EH (cell line): ENCODE measurements around the gene CORIN.

ENCODE experiments used
- DNase-seq: peaks from one replicate; pipeline ENCODE4 v3.0.0-alpha.2; 2015; ENCODE audit warnings: low read depth

The CORIN gene

GRCh38 chr4:47837908-47838294 is at the start of gene CORIN:
CORIN (minus strand) TSS chr4:47838067; CDS start chr4:47837949, 118 bp downstream.
- DNase-seq: no peak

GRCh38 chr4:47882228-47882627 is 44.4 kb upstream of the CORIN start:
- peak; percentile 47 for DNase-seq

DNA sequence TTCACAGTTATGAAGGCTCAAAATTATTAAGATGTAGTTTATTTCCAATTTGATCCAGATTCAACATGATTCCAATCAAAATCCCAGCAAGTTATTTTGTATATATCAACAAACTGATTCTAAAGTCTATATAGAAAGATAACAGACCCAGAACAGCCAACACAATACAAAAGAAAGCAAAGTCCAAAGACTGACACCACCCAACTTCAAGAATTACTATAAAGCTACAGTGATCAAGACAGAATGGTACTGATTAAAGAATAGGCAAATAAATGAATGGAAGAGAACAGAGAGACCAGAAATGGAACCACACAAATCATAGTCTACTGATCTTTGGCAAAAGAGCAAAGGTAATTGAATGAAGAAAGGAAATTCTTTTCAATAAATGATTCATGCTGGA is 41.6 kb upstream of the CORIN start:
- no peak for DNase-seq

- DNase-seq: no peak
Measured at GRCh38 chr4:47876784-47877546, 39.1 kb upstream of the CORIN start.

GRCh38 chr4:47876310-47876709 is 38.4 kb upstream of the CORIN start:
- no peak for DNase-seq

DNA sequence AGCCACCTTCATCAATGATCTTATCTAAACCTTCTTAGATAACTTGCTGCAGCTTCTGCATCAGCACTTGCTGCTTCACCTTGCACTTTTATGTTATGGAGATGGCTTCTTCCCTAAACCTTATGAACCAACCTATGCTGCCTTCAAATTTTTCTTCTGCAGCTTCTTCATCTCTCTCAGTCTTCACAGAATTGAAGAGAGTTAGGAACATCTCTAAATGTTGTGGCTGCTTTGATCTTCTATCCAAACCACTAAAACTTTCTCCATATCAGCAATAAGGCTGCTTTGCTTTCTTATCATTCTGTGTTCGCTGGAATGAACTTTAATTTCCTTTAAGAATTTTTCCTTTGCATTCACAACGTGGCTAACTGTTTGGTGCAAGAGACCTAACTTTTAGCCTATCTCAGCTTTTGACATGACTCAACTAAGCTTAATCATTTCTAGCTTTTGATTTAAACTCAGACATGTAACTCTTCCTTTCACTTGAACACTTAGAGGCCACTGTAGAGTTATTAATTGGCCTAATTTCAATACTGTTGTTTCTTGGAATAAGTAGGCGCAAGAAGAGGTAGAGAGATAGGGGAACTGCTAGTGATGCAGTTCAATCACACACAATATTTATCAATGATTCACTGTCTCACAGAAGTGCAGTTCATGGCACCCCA is 36.1 kb upstream of the CORIN start:
- DNase-seq: no peak

DNA sequence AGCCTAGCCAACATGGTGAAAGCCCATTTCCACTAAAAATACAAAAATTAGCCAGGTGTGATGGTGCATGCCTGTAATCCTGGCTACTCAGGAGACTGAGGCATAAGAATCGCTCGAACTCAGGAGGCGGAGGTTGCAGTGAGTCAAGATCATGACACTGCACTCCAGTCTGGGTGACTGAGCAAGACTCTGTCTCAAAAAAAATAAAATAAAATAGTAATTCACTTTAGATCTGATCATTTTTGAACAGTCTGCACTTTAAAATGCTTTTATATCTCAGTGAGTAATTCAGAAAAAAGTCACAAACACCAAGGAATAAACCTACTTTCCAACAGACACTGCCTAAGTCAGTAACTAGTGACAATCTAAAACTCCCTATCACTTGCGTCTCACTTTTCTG is 25.6 kb upstream of the CORIN start:
- DNase-seq: peak; percentile 58

DNA sequence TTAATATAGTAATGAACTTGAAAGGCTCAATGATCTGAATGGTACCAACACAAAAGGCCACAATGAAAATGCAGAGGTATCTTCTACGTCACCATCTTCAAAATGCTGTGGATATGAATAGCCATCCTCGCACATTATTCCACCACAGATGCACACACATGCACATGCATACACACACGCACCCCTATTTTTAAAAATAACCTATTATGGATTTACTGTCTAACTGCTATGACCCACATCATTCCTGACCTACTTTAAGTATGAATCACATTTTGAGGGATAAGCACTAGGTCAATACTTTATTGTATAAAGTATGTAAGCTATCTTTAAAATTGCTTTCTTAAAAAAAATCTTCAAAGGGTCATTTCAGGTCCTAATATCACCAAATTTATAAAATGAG is 24.4 kb upstream of the CORIN start:
- peak; percentile 80 for DNase-seq

- no peak for DNase-seq
Measured at GRCh38 chr4:47860305-47860704, 22.4 kb upstream of the CORIN start.

GRCh38 chr4:47858006-47858405 is 20.1 kb upstream of the CORIN start:
- no peak for DNase-seq

DNA sequence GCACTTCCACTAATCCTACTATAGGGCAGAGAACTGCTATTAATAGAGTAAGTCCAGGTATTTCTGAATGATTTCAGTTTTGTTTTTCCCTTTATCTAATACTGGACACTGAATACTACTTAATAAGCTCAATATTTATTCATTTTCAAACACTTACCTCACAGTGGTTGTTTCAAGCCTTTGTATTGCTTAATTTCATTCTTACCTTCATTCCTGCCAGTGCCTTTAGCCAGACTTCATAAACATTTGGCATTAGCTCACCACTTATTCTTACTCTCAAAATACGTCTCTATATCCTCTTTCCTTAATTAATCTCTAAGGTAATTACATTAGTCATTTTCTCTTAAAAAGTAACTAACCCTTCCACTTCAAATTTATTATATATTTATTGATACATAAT is 18.8 kb upstream of the CORIN start:
- DNase-seq: no peak

DNA sequence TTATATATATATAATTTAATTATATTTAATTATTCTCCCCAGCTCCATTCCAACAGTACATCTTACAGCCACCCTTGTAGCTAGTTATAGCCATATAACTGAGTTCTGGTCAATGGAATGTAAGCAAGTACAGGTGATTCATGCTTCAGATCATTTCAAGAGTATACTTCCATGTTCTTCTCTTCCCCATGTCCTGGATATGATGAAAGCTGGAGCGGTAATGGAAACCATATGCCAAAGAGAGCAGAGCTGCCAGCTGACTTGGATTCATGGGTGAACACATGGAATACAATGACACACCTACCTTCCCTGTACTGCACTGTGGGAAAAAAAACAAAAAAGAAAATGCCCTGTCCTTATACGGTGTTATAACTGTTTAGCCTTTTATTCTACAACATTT is 17.5 kb upstream of the CORIN start:
- DNase-seq: peak; percentile 81

- DNase-seq: peak; percentile 86
Measured at GRCh38 chr4:47852136-47852535, 14.3 kb upstream of the CORIN start.

DNA sequence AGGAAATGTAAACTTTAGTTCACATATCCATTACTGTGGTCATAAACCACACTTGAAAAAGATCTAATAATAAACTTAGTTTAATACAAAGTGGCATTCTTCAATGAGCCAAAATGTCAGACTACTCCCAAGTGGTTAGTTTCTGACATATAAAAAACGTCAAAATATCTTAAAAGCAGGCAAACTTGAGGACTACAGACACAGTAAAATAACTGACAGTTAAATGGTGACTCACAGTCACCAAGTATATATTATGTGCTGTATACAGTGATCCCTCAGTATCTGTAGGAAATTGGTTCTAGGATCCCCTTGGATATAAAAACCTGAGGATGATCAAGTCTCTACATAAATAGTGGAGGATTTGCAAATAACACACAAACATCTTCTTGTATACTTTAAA is 11.6 kb upstream of the CORIN start:
- DNase-seq: no peak

GRCh38 chr4:47848041-47848440 is 10.2 kb upstream of the CORIN start:
- DNase-seq: no peak

DNA sequence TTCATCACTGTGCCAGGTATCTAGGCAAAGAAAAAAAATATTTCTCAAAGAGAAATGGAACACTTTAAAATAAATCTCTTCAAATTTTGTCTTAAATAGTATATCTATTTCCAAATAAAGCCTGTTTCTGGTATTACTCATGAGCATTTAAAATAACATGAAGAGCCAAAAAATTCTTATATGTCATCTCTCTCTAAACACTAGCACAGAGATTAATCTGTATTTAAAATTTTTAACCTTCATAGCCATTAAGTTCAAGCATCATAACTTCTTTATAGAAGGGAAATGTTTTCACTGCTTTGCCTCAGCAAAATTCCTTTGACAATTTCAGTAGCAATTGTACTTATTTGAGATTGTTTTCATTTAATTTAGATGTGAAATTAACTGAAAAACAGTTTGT is 5.1 kb upstream of the CORIN start:
- no peak for DNase-seq

DNA sequence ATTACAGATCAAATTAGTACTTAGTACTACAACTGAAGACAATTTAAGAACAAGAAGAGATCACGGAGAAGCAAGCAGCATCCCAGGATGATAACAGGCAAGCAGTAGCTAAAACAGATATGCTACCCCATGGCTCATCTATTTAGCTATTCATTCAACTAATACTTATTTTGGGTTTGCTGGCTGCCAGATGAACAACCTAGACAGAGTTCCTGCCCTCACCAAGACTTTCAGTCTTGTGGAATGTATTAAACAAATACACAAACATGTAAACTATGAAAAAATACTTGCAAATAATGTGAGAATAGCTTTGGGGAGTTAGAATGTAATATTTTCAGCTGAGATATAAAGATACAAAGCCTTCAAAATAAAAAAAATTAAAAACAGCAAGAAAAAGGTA is 2.4 kb upstream of the CORIN start:
- DNase-seq: no peak

DNA sequence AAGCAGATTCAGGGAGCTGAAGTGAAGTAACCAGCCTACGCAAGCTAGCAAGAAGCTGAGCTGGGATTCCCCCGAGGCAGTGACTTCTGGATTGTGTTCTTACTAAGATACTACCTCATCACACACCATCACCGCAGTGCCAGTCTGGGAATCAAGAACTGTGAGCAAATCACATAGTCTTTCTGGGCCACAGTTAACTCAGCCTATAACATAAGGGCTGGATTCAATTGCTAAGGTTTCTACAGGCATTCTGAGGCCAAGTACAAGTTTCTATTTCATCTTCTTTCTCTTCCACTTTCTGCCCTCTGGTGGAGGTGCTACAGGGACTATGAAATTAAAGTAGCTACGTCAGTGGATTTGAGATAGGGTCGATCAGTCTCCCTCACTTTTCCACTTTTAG is 1.4 kb upstream of the CORIN start:
- DNase-seq: peak; percentile 29

GRCh38 chr4:47838445-47838844 is 578 bp upstream of the CORIN start:
- no peak for DNase-seq

DNA sequence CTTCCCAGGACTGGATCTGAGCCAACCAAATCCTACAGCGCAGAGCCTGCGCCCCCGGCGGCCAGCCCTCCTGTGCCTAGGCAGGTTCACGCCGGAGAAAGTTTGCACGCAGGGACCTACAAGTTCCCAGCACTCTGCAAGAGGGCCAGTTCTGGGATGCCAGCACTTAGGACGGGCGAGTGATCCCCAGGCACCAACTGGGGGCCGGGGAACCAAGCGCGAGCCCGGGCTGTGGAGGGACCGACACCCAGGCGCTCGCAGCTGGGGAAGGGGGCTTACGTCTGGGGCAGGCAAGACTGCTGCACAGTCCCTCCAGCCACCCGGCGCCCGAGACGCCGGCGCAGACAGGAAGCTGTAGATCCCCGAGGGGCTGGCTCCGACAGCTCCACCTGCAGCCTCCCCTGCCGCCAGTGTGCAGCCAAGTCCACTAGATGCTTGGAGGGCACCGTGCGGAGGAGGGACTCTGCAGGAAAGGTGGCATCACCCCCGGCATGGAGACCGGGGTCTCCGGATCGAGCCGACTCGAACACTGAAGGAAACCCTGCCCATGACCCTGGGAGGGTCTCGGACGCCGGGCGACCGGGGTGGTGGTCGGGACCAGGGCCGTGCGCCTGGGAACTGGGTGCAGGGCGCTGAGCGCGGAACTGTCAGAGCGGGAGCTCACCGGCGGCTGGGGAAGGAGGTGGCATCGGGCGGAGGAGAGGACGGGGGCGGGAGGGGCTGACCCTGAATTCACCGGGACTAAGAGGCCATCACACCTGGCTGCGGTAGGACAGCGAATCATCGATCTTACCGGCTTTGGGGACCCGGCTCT is 566 bp downstream of the CORIN start:
- no peak for DNase-seq

- DNase-seq: peak; percentile 85
Measured at GRCh38 chr4:47836641-47837093, 1.2 kb downstream of the CORIN start.

DNA sequence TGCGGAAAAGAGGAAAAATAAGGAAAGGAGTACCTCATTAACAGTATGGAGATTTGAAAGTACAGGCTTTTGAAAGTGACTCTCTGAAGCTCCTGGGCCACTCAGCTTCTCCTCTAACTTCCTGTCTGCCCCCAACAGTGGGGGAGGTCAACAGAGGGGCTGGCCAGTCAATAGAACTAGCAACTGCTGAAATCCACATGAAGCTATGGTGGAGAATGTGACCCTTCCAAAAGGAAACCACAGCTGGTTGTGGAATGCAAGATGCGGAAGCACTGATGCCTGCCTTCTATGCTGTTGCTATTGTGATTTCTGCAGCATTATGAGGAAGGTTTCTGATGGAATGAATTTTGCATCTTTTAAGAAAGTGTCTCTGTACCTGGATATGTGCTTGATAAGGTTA is 2.4 kb downstream of the CORIN start:
- DNase-seq: peak; percentile 42
